NT2/D1 (cell line): ENCODE data around the gene ILDR2.

Source experiments
- YY1 ChIP-seq: IDR thresholded peaks from 2 replicates; pipeline ENCODE4 v1.6.1; 2011; ENCODE audit not compliant: insufficient read length, insufficient read depth
- ZNF274 ChIP-seq: IDR thresholded peaks from 2 replicates; pipeline ENCODE4 v1.6.1; 2011; ENCODE audit warnings: mild to moderate bottlenecking, low read depth, low read length

DNA sequence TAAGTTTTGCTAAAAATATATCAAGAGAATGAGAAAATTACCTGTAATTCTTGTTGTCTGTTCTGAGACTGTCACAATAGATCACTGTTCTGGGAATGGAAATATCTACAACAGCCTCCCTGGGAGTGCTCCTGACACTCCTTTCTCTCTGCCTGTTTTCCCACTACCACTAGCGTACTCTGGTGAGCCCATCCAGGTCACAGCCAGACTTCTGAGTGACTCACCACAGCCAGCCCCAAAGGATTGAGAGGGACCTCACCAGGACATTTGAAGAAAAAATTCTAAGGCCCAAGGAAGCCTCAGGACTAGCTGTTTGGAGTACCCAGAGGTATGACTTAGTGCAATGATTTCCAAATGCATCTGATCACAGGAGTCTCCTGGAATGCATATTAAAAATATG lies 60.3 kb downstream of the ILDR2 start:
- TF ChIP-seq ZNF274 (no peak), YY1 (no peak)
